HG02840 (cell line): ENCODE results near the gene NELL2.
"Not testable (repeated sequence)": the region's sequence is repeated elsewhere in the genome, so short reads cannot be mapped to it uniquely, and the experiment has no call there.

ENCODE experiments used
- ATAC-seq: cut with Tn5 transposase; IDR thresholded peaks from one replicate; pipeline ENCODE4 v1.9.1; 2021; ENCODE audit warnings: mild to moderate bottlenecking, moderate library complexity, moderate number of reproducible peaks; ENCODE audit not compliant: unreplicated experiment, low FRiP score

The NELL2 gene

GRCh38 chr12:44875954-44876543 is at the start of gene NELL2:
Gene NELL2, minus strand, starts transcription at chr12:44876315. Its CDS starts 446 bp downstream, at chr12:44875869.
- no peak for ATAC-seq

- no peak for ATAC-seq
Observed at GRCh38 chr12:44921736-44922135, 45.6 kb upstream of the NELL2 start.

GRCh38 chr12:44917141-44917540 is 41.0 kb upstream of the NELL2 start:
- ATAC-seq: no peak

GRCh38 chr12:44915958-44916357 is 39.8 kb upstream of the NELL2 start:
- ATAC-seq: no peak

GRCh38 chr12:44904321-44904720 is 28.2 kb upstream of the NELL2 start:
- ATAC-seq: no peak

- not testable (repeated sequence) for ATAC-seq
Observed at GRCh38 chr12:44898108-44898507, 22.0 kb upstream of the NELL2 start.

- no peak for ATAC-seq
Observed at GRCh38 chr12:44889926-44890325, 13.8 kb upstream of the NELL2 start.

- no peak for ATAC-seq
Observed at GRCh38 chr12:44889162-44889561, 13.0 kb upstream of the NELL2 start.

- ATAC-seq: no peak
Observed at GRCh38 chr12:44885902-44886301, 9.8 kb upstream of the NELL2 start.

GRCh38 chr12:44881197-44881596 is 5.1 kb upstream of the NELL2 start:
- no peak for ATAC-seq

- no peak for ATAC-seq
Observed at GRCh38 chr12:44876544-44877410, 662 bp upstream of the NELL2 start.

- no peak for ATAC-seq
Observed at GRCh38 chr12:44875417-44875953, 630 bp downstream of the NELL2 start.

- no peak for ATAC-seq
Observed at GRCh38 chr12:44874981-44875416, 1.1 kb downstream of the NELL2 start.

- no peak for ATAC-seq
Observed at GRCh38 chr12:44873898-44874297, 2.2 kb downstream of the NELL2 start.

GRCh38 chr12:44869503-44869902 is 6.6 kb downstream of the NELL2 start:
- ATAC-seq: no peak

- no peak for ATAC-seq
Observed at GRCh38 chr12:44863867-44864266, 12.2 kb downstream of the NELL2 start.

- ATAC-seq: no peak
Observed at GRCh38 chr12:44859998-44860689, 16.0 kb downstream of the NELL2 start.

- ATAC-seq: no peak
Observed at GRCh38 chr12:44858226-44858855, 17.8 kb downstream of the NELL2 start.

GRCh38 chr12:44852483-44852882 is 23.6 kb downstream of the NELL2 start:
- no peak for ATAC-seq

GRCh38 chr12:44851586-44851985 is 24.5 kb downstream of the NELL2 start:
- ATAC-seq: no peak

- no peak for ATAC-seq
Observed at GRCh38 chr12:44848703-44849085, 27.4 kb downstream of the NELL2 start.
